Left hindlimb (tissue), 1 donor: ENCODE measurements around the gene KLF6.

ENCODE experiments used
- DNase-seq: peaks from one replicate; pipeline ENCODE4 v3.0.0-alpha.2; 2018

The KLF6 gene

DNA sequence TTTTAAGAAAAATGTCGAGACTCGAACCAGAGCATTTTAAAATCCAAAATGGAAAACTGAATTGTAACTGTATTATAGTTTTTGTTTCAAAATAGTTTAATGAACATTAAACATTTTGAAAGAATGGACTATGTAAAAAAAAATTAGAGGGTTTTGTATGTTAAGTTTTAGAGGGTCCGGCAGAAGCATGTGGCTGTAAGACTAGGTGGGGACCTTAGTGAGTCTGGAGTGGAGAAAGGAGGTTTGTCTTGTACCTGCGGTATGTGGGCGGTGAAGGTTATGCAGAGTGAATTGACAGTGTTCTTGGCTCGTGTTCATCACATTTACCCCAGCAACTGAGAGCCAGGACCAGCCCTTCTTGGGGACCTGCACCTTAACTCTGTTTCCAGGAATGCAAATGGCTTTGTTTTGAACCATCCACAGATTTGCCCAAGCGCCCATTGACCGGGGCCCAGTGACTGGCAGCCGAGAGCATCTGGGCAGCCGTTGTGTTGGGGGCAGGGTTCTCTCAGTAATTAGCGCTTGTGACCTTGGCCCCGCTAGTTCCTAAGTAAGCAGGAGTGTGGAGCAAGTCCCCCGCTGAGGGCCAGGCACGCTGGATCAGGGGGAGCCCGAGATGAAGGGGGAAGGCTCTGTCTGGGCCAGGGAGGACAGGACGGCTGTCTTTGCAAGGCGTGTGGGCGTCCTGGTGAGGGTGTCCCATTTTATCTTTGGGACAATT lies 1.4 kb upstream of the KLF6 start:
- no peak for DNase-seq

DNA sequence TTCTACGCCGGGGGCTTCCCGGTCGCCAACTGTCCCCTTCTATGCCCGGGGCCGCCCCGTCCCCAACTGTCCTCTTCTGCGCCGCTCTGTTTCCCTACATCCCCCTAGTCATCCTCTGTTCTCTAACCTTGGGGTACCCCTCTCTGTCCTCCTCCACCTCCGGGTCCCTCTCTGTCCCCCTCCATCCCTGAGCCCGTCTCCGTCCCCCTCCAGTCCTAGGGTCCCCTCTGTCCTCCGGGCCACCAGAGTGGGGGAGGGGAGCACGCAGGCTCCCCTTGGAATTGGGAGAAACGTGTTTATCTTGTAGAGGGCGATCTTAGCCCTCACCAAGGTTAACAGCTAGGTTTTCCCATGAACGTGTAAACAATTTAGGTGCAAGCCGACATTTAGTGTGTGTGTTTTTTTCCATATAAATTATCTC lies 852 bp upstream of the KLF6 start:
- DNase-seq, result peak; percentile 72

DNA sequence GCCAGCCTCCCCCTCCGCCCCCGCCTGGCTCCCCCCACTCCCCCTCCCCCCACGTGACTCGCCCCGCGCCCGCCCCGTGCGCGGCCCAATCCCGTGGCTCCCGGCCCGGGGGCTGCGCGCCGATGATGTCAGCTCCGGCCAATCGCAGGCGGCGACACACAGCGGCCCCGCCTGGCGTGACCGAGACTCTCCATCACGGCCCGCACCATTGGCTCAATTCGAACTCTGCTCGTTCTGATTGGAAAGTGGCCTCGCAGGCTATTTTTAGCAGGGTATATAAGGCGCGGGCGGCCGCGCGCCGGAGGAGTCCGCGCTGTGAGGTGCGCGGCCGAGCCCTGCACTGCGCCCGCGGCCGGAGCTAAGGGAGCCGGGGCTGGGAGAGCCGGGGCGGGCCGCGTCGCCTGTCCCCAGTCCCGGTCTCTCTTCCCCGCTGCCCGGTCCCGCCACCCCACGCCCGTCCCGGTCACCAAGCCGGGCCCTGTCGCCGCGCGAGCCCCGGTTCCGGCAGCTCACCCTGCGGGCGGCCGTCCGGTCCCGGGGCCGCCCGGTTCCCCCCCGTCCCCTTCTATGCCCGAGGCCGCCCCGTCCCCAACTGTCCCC lies 342 bp upstream of the KLF6 start:
- DNase-seq, result peak; percentile 99

DNA sequence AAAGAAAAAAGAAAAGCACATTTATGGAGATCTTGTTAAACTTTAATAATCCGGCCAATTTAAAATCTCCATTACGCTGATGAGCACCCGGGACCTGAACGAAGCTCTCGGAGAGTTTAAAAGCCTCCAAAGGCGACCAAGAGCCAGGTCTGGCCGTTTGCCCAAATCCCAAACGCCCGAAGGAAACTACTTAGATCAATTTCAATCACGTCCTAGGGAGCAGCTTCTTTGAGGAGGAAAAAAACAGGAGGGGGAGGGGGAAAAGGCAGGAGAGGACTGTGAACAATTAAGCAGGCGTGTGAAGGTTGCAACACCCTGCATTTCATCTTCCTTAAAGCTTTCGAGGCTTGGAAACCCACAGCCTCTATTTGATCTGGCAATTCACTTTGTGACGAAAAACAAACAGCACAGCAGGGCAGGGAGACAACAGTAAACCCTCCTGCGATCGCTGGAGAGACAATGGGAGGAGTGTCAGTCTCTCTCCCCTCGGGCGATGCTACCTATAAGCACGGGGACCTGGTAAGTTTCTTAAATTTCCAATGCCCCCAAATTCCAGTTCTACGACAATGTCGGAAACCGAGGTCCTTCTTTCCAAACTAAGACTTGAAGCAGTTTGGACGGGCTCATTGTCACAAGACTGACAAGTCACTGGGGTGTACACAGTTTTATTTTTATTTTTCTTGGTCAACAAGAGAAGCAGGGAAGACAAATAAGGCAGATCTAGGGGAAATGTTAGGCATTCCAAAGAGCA lies 1.2 kb downstream of the KLF6 start:
- DNase-seq, result peak; percentile 78

DNA sequence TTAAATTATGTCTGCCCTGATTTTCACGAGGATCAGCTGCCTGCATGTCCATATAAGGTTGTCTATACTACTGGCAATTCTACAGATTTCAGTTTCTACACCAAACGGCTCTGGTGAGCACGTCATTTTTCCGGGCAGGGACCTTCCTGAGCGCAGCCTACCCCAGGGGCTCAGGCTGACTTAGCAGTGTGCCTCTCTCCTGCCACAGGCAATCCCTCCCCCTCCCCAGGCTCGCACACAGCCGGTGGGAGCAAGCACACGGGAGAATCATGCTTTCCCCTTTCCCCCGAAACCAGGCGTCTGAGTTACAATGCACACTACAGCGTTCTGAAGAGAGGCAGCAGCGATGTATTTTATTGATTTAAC lies 1.7 kb downstream of the KLF6 start:
- peak; percentile 86 for DNase-seq

DNA sequence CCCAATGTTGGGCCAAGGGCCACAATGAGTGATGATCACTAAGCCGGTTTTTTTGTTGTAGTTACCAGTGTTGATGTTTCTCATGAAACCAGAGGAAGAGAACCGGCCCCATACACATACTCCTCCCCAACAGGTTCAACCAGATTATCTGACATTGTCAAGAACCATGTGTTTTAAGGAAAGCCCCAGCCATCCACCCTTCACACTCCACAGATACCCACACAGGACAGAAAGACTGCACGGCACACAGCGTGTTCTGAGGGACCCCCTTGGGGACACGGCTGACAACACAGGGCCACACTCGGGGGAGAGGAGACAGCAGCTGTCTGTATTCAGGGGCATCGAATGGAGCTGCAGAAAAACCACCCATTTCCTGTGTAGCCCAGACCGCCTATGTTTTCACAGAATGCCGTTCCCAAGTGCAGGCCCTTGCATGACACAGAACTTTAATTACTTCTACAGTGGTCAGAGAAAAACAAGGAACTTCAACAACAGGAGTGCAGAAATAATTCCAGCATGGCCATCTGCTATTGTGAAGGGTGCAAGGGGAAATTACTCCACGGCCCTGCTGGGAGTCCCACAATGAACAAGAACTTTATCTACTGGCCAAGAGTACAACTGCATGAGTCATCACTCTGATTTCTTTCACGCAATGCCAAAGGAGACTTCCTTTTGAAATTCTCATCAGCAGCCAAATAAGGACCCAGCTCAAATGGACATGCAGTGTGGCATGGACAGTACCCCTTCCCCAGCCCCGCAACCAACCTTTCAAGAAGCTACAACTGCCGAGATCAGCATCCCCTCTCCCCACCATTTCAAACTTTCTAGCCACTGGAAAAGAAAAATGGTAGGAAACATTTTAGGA lies 2.3 kb downstream of the KLF6 start:
- peak; percentile 72 for DNase-seq

DNA sequence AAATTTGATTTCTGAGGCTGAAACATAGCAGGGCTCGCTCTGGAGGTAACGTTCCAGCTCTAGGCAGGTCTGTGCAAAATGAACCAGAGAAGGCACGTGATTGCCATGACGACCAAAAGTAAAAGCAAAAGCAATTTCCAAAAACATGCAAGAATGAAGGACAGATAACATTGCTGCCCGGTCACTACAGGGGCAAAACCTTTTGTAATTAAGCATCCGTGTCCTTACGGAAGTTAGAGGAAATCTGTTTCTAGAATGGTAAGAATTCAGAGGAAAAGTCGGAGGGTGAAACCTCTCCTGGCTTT lies 2.9 kb downstream of the KLF6 start:
- no peak for DNase-seq

DNA sequence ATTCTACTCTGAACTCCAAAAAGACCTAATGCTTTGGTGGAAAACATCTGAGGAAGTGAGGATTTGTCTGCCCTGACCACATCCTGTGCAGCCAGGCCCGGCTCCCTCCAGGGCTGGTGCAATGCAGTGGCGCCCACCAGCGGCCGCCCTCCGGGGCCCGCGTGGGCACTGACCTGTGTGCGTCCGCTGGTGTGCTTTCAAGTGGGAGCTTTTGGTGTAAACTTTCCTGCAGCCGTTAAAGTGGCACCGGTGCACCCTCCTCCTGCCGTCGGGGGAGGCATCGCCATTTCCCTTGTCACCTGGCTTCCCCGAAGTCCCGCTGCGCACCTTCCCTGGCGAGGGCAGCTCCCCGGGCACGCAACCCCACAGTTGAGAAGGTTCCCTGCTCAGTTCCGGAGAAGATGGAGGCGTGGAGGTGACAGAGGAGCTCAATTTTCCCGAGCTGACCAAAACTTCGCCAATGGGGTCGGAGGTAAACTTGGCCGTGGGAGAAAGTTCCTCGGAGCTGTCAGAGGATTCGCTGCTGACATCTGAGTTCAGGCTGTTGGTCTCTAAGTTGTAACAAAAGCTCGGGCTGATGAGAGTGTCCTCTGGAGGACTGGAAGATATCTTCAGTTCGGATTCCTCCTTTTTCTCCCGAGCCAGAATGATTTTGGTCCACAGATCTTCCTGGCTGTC lies 3.4 kb downstream of the KLF6 start:
- no peak for DNase-seq

DNA sequence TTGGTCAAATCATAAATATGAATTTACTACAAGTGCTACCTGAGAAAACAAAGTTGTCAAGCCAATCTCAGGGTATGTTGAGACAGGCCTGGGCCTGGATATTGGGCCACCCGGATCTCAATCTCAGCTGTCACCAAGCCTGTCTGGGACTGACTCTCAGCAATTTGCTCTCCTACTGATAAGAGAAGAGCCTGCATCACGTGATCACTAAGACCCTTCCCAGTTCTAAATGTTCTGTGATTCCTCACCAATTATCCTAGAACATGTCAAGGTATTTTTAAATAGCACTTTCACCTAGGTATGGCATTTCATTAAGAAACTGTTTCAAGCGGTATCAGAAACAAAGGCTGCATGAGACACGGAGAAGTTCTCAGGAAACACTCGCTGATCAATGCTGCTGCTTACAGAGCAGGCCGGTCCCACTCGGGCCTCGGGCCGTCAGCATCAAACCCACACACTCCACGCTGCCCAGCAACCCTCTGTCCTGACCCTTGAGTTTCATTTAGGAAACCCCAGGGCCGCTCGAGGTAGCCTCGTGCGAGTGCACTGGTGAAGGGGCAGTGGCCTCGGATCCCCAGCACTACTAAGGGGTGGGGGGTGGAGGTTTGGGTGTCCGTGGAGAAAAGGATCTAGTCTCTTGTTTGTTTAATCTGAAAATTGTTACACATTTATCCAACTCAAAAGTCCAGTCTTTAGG lies 4.1 kb downstream of the KLF6 start:
- no peak for DNase-seq

DNA sequence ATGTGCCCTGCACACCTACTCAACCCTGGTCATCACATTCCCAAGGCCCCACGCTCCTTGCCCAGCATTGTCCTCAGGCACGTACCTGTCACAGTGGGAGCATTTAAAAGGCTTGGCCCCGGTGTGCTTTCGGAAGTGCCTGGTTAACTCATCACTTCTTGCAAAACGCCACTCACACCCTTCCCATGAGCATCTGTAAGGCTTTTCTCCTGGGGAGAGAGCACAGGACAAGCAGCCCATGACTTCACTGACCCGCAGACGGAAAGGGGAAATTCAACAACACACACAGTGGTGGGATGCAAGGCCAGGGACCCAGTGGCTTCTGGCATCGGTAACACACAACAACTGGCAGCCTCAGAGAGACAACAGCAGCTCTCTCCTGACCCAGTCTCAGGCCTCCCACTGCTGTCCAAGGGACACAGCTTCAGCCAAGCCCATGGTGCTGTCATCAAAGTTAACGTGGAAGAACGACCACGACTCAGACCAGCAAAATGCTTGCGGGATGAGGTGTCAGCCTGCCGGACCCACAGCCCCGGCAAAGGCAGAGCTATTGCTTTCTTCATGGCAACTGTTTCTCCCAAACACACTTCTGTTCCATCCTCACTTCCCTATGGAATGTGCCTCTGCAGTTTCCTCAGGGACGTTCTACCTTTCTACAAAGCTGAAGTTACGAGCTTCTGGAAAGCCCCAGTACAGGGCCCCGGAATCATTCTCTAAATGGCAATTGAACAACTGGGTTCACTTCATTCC lies 4.8 kb downstream of the KLF6 start:
- no peak for DNase-seq

DNA sequence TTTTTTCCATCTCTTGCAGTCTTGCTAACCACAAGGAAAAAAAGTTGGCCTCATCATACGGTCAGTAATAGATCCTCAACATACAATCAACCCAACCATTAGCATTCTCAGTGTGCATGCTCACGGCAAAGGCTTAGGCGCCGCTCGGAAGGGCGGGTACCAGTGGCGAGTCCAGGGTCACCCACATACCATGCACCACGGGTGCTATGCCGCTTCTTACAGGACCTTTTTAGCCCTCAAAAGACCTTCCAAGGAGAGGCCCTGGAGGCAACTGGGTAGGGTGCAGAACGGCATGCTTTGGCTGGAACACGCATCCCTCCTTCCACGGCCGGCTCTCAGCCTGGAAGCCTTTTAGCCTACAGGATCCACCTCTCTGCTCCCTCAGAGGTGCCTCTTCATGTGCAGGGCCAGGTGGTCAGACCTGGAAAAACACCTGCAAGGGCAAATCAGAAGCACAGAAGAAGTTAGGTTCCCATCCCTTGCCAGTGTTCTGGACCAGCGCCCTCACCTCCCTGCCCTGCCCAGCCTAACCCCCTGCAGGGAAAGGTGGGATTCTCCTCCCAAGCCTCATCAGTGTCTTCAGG lies 5.8 kb downstream of the KLF6 start:
- peak; percentile 72 for DNase-seq

DNA sequence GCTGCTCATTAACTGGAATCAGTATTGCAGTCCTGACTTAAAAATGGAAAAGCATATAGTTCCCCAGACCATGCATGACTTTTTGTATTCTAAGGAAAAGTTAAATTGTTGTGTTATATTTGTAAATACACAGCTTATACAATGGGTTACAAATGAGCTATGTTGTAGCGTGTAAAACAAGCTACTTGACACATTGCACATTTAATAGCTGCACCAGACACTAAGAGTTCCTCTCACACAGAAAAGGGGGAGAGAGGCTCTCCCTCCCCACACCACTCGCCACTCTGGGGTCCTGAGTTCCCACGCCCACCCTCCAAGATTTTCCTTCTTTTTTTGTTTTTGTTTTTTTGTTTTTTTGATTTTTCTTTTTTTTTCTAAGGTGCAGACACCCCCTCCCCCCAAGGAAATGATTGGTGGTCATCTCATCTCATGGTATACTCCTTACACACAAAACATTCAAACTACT lies 6.3 kb downstream of the KLF6 start:
- DNase-seq, result no peak

DNA sequence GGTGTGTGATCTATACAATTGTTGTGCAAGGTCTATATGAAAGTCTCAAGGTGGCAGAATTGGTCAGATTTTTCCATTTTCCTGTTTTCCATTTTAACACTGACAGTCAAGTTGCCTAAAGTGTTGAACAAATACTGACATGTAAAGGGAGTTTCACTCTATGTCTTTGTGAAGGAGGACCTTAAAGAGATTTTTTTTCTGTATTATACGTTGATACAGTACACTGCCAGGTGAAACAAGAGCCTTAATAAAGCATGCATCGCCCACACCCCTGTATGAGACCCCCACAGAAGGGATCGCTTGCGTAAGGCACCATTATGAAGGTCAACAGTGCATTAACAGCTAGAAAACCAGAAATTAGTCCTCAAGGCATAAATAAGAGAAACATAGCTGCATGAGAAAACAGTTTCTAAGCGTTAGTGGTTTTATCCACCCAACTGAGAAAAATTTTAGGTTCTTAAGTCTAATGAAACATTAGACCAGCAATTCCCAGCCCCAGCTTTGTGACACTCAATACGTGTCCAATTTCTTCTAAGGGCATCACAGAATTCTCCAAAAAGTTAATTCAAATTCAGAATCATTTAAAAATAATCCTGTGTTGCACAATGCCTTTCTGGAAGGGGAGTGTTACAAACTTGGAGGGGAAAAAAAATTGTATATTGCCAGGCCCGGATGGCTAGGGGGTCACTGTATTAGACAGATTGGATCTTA lies 6.9 kb downstream of the KLF6 start:
- no peak for DNase-seq

DNA sequence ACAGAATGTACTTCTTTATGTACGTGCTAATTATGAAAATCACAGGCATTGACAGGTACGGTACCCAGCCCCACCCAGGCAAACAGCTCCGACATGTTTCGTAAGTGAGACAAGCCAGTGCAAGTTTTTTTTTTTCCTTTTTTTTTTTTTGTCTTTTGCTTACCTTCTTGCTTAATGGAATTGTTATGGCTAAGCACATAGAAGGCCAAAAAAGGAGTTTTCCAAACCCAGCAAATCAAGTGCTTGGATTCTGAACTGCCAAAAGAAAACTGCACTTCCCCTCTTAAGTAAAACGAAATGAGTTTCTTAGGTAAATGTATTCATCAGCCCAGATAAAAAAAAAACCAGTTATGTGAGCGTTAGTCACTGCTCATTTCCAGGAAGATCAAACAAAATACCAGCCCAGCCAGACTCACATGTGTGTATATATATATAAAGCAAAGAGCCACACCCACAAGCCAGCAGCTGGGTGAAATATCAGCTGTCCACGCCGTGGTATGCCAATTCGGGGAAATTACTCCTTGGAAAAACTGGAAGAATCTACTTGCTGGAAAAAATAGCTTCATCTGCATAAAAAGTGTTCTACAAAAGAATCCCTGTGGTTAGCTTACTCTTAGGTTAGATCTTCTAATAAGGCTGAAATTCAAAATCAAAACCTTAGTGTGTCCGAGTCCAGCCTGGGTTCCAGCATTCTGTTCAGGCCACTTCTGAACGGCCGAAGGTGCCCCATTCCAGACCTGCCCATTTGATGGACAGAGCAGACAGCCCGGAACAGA lies 8.0 kb downstream of the KLF6 start:
- DNase-seq, result peak; percentile 82

DNA sequence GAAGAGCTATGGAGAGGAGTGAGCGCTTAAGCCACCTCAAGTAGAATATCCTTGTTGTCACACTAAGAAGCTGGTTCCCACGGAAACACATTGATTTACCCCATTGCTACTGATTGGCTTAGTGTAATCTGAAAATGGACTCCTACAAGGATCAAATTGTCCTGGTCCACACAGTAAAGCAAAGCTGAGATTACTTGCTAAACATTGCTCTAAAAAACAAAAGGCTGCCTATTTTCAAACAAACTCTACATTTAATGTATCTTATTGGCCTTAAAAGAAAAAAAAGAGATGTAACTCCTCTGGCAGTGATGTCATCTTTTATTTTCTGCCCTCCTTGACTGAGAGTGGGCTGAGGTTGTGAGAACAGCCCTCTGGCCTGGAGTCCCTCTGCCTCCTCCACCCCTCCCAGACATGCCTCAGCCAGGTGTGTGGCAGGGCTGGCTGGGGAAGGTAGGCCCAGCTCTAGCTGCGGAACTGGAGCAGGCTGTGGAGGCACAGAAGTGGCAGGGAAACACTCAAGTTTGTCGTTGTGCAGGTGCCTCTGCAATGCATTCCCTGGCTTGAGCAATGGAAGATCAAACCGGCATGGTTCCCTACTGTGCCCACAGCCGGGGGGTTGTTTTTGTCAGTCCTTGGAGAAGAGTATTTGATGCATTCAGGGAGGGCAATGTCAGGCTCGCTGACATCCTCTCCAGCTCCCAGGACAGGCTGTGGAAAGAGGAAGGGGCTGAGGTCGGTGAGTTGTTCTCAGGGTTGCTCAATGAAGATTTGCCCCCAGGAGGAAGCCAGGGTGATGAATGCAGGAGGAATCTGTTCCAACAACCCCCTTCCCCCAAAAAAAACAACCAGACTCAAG lies 9.1 kb downstream of the KLF6 start:
- DNase-seq, result no peak

DNA sequence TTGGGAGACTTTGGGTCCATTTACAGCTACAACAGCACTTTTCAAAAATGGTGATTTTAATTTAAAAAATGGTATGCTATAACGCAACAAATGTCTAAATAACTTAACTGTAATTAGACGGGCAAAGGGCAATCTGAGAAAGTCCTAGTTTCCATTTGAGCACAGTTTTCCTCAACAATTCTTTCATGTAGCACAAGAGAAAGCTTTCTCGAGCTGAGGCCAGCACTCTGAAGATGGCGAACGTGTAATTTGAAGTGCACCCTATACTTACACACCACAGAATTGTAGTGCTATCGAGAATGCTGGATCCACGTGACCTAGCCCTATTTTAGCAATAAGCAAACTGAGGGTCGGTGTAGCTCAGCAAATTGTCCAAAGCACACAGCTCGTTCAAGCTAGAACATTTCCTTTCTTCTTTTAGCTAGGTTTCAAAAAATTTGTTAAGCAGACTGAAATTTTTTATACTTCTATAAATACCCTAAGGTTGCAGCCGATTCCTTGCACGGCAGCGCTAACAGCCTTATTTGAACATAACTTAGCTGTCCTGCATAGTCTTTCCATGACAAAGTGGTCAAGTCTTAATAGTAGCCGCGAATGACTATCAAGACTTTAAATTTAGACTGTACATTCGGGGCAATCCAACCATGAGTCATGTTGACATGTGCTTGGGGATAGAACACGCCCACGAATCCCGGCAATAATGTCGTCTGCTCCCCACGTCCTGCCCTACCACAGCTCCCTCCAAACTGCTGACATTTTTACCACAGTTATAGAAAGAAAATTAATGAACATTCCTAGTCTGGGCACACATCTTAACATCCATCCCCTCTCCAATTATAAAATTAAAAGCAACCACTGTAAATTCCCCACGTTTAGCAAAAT lies 10.0 kb downstream of the KLF6 start:
- DNase-seq, result peak; percentile 58
